Upper lobe of right lung (tissue), 1 donor: Measurements from ENCODE around the gene VARS1. TPM values are rescaled to one million over a fixed set of nuclear protein-coding genes. Genes with fewer than 3 reads are reported as not detected.
"Not testable (repeated sequence)": the region's sequence is repeated elsewhere in the genome, so short reads cannot be mapped to it uniquely, and the experiment has no call there.

Experiments
- ATAC-seq: fragments of 200-7000 bp; cut with Tn5 transposase; one replicate; pipeline ENCODE4 v1.9.1; 2020; ENCODE audit warnings: mild to moderate bottlenecking, moderate library complexity
- DNase-seq: peaks from one replicate; pipeline ENCODE4 v3.0.0-alpha.2; 2020
- H3K27ac ChIP-seq: fragments of 200-600 bp; one replicate; pipeline ENCODE4 v1.8.0; 2022
- H3K27me3 ChIP-seq: fragments of 200-600 bp; one replicate; pipeline ENCODE4 v1.8.0; 2022; ENCODE audit warnings: mild to moderate bottlenecking
- H3K36me3 ChIP-seq: fragments of 200-600 bp; one replicate; pipeline ENCODE4 v1.8.0; 2022
- H3K4me1 ChIP-seq: fragments of 200-600 bp; one replicate; pipeline ENCODE4 v1.8.0; 2022
- H3K4me3 ChIP-seq: fragments of 200-600 bp; one replicate; pipeline ENCODE4 v1.8.0; 2022; ENCODE audit warnings: mild to moderate bottlenecking
- H3K9me3 ChIP-seq: fragments of 200-600 bp; one replicate; pipeline ENCODE4 v1.8.0; 2022
- intact Hi-C: fragments of 100-400 bp; cut with DNase I; formaldehyde crosslinking; loops from one replicate; pipeline ENCODE4 v1.11.0; 2022
- total RNA-seq: library from RNA; stranded (reverse); fragmentation: NEBNext Ultra II Directional; extraction: Animal tissue kit (Norgen Biotek cat#: 25700); gene quantifications from one replicate; pipeline ENCODE4 v1.2.1, GENCODE V29; 2021
- TF ChIP-seq, protein P1 (sequence below): fragments of 200-600 bp; IDR thresholded peaks from one replicate; pipeline ENCODE4 v1.8.0; 2022; ENCODE audit warnings: antibody characterized with exemption
- donor health status: DM: no; HTN: yes; CAD: no; lungs with severe emphysema.

VARS1 gene
- total RNA-seq, 1 donor from 2014 or later = 53.0 TPM

- Histone ChIP-seq H3K36me3 (peaks cover 19% of the 10 kb centered on the region), H3K27ac (peak overlapping the region; percentile 90), H3K4me3 (peak overlapping the region; percentile 83), H3K4me1 (peaks cover 13% of the 10 kb centered on the region), H3K27me3 (no peaks in the 10 kb centered on the region), H3K9me3 (no peaks in the 10 kb centered on the region)
- DNase-seq (no peak), ATAC-seq (no peak)
- TF ChIP-seq, protein P1, sequence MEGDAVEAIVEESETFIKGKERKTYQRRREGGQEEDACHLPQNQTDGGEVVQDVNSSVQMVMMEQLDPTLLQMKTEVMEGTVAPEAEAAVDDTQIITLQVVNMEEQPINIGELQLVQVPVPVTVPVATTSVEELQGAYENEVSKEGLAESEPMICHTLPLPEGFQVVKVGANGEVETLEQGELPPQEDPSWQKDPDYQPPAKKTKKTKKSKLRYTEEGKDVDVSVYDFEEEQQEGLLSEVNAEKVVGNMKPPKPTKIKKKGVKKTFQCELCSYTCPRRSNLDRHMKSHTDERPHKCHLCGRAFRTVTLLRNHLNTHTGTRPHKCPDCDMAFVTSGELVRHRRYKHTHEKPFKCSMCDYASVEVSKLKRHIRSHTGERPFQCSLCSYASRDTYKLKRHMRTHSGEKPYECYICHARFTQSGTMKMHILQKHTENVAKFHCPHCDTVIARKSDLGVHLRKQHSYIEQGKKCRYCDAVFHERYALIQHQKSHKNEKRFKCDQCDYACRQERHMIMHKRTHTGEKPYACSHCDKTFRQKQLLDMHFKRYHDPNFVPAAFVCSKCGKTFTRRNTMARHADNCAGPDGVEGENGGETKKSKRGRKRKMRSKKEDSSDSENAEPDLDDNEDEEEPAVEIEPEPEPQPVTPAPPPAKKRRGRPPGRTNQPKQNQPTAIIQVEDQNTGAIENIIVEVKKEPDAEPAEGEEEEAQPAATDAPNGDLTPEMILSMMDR = no peak
- intact Hi-C loops = no loop called here
Measured at GRCh38 chr6:31805939-31806469, 10.5 kb upstream of the VARS1 start.

DNA sequence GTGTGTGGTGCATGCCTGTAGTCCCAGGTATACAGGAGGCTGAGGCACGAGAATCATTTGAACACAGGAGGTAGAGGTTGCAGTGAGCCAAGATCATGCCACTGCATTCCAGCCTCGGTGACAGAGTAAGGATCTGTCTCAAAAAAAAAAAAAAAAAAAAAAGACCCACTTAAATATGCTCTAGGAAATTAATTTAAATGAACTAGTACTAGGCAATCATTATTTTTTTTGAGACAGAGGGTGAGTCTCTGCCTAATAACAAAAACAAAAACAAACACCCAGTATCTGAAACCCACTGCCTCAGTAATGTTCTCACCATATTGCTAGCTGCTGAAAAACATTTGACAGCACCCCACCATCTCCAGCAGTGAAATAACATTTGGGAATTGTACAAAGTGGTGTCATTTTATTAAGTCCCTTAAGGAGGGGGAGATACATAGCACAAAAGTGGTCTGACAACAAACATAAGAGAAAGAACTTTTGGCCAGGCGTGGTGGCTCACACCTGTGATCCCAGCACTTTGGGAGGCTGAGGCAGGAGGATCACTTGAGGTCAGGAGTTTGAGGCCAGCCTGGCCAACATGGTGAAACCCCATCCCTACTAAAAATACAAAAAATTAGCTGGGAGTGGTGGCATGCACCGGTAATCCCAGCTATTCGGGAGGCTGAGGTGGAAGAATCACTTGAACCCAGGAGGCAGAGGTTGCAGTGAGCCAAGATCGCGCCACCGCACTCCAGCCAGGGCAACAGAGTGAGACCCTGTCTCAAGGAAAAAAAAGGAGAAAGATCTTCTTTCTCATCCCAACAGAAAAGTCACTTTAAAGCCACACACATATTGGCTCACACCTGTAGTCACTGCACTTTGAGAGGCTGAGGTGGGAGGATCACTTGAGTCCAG, 5.7 kb upstream of the VARS1 start:
- DNase-seq, intact Hi-C loops, H3K27ac ChIP-seq, H3K9me3 ChIP-seq, ATAC-seq, H3K27me3 ChIP-seq, H3K4me3 ChIP-seq: not testable (repeated sequence)
- H3K4me1 ChIP-seq = peaks cover 12% of the 10 kb centered on the region
- H3K36me3 ChIP-seq = peaks cover 22% of the 10 kb centered on the region

- H3K27me3 ChIP-seq = no peaks in the 10 kb centered on the region
- peaks cover 8% of the 10 kb centered on the region for H3K4me1 ChIP-seq
- peaks cover 22% of the 10 kb centered on the region for H3K36me3 ChIP-seq
- DNase-seq (no peak), ATAC-seq (no peak)
- no peak overlapping the region for H3K27ac ChIP-seq
- H3K4me3 ChIP-seq = no peak overlapping the region
- intact Hi-C loops = no loop called here
- TF ChIP-seq, protein P1 = no peak
- no peaks in the 10 kb centered on the region for H3K9me3 ChIP-seq
Measured at GRCh38 chr6:31799781-31800180, 4.2 kb upstream of the VARS1 start.

GRCh38 chr6:31797588-31797987, 2.0 kb upstream of the VARS1 start:
- intact Hi-C loops = no loop called here
- no peak overlapping the region for H3K4me3 ChIP-seq

GRCh38 chr6:31796993-31797385, 1.4 kb upstream of the VARS1 start:
- no peak for ATAC-seq
- H3K36me3 ChIP-seq = peaks cover 17% of the 10 kb centered on the region
- no peaks in the 10 kb centered on the region for H3K27me3 ChIP-seq
- no peak overlapping the region for H3K27ac ChIP-seq
- no peaks in the 10 kb centered on the region for H3K9me3 ChIP-seq
- peaks cover 12% of the 10 kb centered on the region for H3K4me1 ChIP-seq
- no peak for DNase-seq
- intact Hi-C loops = no loop called here
- TF ChIP-seq, protein P1 = no peak
- no peak overlapping the region for H3K4me3 ChIP-seq

More at GRCh38 chr6:31797588-31797987, 2.0 kb upstream of the VARS1 start:
- TF ChIP-seq, protein P1 = no peak
- Histone ChIP-seq H3K4me1 (peaks cover 12% of the 10 kb centered on the region), H3K27ac (no peak overlapping the region), H3K36me3 (peaks cover 19% of the 10 kb centered on the region), H3K27me3 (no peaks in the 10 kb centered on the region), H3K9me3 (no peaks in the 10 kb centered on the region)
- no peak for ATAC-seq
- no peak for DNase-seq
